BLaER1 (cell line): ENCODE data around the gene TGM5.
A peak's percentile ranks its signal among the peaks of the same experiment; 100 is the strongest.
"Not testable (repeated sequence)": the region's sequence is repeated elsewhere in the genome, so short reads cannot be mapped to it uniquely, and the experiment has no call there.

Experiments
- H3K27ac ChIP-seq: shearing (Covaris generic); formaldehyde crosslinking; 2 replicates; pipeline ENCODE4 v1.8.1; 2022
- H3K27me3 ChIP-seq: shearing (Covaris generic); formaldehyde crosslinking; 2 replicates; pipeline ENCODE4 v1.8.1; 2022
- H3K36me3 ChIP-seq: shearing (Covaris generic); formaldehyde crosslinking; 2 replicates; pipeline ENCODE4 v1.8.1; 2022
- H3K4me1 ChIP-seq: shearing (Covaris generic); formaldehyde crosslinking; 2 replicates; pipeline ENCODE4 v1.8.1; 2022
- H3K4me2 ChIP-seq: shearing (Covaris generic); formaldehyde crosslinking; 2 replicates; pipeline ENCODE4 v1.8.1; 2022
- H3K4me3 ChIP-seq: shearing (Covaris generic); formaldehyde crosslinking; 2 replicates; pipeline ENCODE4 v1.8.1; 2022
- H3K9ac ChIP-seq: shearing (Covaris generic); formaldehyde crosslinking; 2 replicates; pipeline ENCODE4 v1.8.1; 2022
- H3K9me3 ChIP-seq: shearing (Covaris generic); formaldehyde crosslinking; 2 replicates; pipeline ENCODE4 v1.8.1; 2022
- H4K20me1 ChIP-seq: shearing (Covaris generic); formaldehyde crosslinking; 2 replicates; pipeline ENCODE4 v1.8.1; 2022
- Cebpa-rat ChIP-seq: shearing (Covaris generic); IDR thresholded peaks from 2 replicates; pipeline ENCODE4 v1.8.1; 2022

Gene TGM5

GRCh38 chr15:43210807-43211206, 55.9 kb downstream of the TGM5 start:
- H3K4me1 ChIP-seq = peaks cover 13% of the 10 kb centered on the region
- H3K4me3 ChIP-seq = no peak overlapping the region
- no peak overlapping the region for H3K9ac ChIP-seq
- H4K20me1 ChIP-seq = no peaks in the 10 kb centered on the region
- no peak for TF ChIP-seq Cebpa-rat
- H3K4me2 ChIP-seq = no peak overlapping the region
- no peaks in the 10 kb centered on the region for H3K36me3 ChIP-seq
- H3K27me3 ChIP-seq = no peaks in the 10 kb centered on the region
- H3K27ac ChIP-seq = no peak overlapping the region
- no peaks in the 10 kb centered on the region for H3K9me3 ChIP-seq

DNA sequence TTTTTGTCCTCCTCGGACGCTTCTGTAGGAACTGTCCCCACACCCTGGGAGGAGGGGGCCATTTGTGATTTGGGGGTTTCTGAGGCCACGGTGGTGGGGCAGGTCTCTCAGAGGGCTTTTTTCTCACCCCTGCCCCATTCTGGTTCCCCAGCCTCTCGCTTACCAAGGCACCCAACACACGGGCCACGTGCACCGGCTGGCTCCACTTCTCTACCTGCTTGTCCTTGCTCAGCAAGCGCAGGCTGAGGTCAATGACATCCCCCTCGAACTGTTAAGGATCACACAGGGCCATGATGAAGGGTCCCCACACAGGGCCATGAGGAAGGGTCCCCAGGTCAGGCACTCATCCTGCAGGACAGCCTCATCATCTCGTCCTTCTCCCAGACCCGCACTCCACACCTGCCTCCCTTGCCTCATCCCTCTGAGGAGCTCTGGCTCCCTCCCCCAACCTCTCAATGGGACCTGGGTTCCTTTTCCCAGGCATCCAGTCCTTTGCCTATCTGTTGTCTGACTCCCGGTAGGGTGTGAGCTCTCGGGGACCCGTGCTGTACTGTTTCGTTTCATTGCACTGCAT, 56.5 kb downstream of the TGM5 start:
- Histone ChIP-seq H4K20me1 (no peaks in the 10 kb centered on the region), H3K4me2 (no peak overlapping the region), H3K9me3 (no peaks in the 10 kb centered on the region), H3K9ac (no peak overlapping the region), H3K4me1 (peaks cover 13% of the 10 kb centered on the region), H3K4me3 (no peak overlapping the region), H3K27ac (no peak overlapping the region), H3K36me3 (no peaks in the 10 kb centered on the region), H3K27me3 (no peaks in the 10 kb centered on the region)
- no peak for TF ChIP-seq Cebpa-rat

DNA sequence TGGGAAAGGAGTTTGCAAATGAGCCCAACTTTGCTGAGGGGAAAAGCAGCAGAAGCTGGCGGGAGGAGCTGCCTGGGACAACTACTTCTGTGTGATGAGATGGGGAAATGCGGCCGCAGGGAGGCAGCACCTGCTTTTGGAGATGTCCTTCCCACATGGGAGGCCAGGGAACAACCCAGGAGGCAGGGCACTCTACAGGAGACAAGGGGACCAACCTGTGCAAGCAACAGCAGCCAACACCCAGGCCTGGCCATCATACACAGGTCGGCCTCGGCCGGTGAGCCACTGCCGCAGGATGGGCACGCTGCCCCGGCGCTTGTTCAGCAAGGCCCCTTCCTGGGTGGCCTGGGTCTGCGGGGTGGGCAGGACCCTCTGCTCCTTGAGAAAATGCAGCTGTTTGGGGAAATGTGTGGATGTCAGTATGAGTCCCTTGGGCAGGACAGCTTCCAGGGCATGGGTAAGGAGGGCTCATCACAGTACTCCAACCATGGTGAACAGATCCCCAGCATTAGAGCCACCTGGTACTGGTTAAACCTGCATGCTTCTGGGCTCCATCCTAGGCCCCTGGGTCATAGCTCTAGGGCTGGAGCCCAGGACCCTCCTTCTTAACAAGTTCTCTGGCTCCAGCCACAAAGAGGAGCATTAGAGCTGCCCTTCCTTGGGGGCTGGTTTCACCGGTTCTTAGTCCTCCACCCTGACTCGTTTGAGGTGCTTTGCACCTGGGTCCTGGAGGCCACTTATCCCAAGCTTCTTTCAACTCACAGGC, 57.5 kb downstream of the TGM5 start:
- Histone ChIP-seq H3K4me2 (no peak overlapping the region), H3K9me3 (no peaks in the 10 kb centered on the region), H4K20me1 (no peaks in the 10 kb centered on the region), H3K4me1 (peaks cover 13% of the 10 kb centered on the region), H3K27ac (no peak overlapping the region), H3K4me3 (no peak overlapping the region), H3K36me3 (no peaks in the 10 kb centered on the region), H3K27me3 (no peaks in the 10 kb centered on the region), H3K9ac (no peak overlapping the region)
- TF ChIP-seq Cebpa-rat = no peak

- Histone ChIP-seq H3K4me1 (peaks cover 13% of the 10 kb centered on the region), H3K27me3 (no peaks in the 10 kb centered on the region), H3K36me3 (no peaks in the 10 kb centered on the region), H3K4me2 (peak overlapping the region; percentile 53), H3K9me3 (no peaks in the 10 kb centered on the region), H3K27ac (no peak overlapping the region), H3K4me3 (no peak overlapping the region), H4K20me1 (no peaks in the 10 kb centered on the region), H3K9ac (no peak overlapping the region)
- TF ChIP-seq Cebpa-rat = no peak
Measured at GRCh38 chr15:43208052-43209002, 58.4 kb downstream of the TGM5 start.

DNA sequence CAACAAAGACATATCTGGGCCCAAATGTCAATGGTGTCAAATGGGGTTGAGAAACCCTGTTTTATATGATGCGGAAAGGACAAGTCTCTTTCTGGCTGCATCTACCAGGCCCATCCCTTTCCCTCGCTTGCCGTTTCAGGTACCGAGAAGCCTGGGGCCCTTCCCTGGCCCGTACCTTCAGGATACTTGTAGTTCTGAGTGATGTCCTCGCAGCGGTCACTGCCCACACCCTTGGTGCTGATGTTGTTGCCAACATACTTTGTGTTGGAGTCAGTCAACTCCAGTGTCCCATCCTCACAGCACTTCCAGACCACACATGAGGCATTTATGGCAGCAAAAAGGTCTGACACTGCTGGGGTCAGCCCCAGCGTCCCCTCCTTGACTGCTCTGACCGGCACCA, 59.7 kb downstream of the TGM5 start:
- Histone ChIP-seq H3K4me2 (no peak overlapping the region), H4K20me1 (no peaks in the 10 kb centered on the region), H3K27ac (no peak overlapping the region), H3K36me3 (no peaks in the 10 kb centered on the region), H3K9ac (no peak overlapping the region), H3K27me3 (no peaks in the 10 kb centered on the region), H3K9me3 (no peaks in the 10 kb centered on the region), H3K4me1 (peaks cover 13% of the 10 kb centered on the region), H3K4me3 (no peak overlapping the region)
- TF ChIP-seq Cebpa-rat = no peak

GRCh38 chr15:43206054-43206453, 60.7 kb downstream of the TGM5 start:
- Histone ChIP-seq H4K20me1 (no peaks in the 10 kb centered on the region), H3K9me3 (no peaks in the 10 kb centered on the region), H3K9ac (no peak overlapping the region), H3K4me2 (no peak overlapping the region), H3K36me3 (no peaks in the 10 kb centered on the region), H3K27me3 (no peaks in the 10 kb centered on the region), H3K27ac (no peak overlapping the region), H3K4me3 (no peak overlapping the region), H3K4me1 (peaks cover 13% of the 10 kb centered on the region)
- no peak for TF ChIP-seq Cebpa-rat

- H3K9ac ChIP-seq = no peak overlapping the region
- H3K4me1 ChIP-seq = peaks cover 18% of the 10 kb centered on the region
- H3K4me2 ChIP-seq = no peak overlapping the region
- H3K27ac ChIP-seq = no peak overlapping the region
- TF ChIP-seq Cebpa-rat = no peak
- H3K27me3 ChIP-seq = no peaks in the 10 kb centered on the region
- H3K36me3 ChIP-seq = peaks cover 3% of the 10 kb centered on the region; the same call in 1 of the 2 replicates
- peaks cover 9% of the 10 kb centered on the region for H3K9me3 ChIP-seq
- H4K20me1 ChIP-seq = no peaks in the 10 kb centered on the region
- H3K4me3 ChIP-seq = no peak overlapping the region
Measured at GRCh38 chr15:43204016-43204901, 62.5 kb downstream of the TGM5 start.

DNA sequence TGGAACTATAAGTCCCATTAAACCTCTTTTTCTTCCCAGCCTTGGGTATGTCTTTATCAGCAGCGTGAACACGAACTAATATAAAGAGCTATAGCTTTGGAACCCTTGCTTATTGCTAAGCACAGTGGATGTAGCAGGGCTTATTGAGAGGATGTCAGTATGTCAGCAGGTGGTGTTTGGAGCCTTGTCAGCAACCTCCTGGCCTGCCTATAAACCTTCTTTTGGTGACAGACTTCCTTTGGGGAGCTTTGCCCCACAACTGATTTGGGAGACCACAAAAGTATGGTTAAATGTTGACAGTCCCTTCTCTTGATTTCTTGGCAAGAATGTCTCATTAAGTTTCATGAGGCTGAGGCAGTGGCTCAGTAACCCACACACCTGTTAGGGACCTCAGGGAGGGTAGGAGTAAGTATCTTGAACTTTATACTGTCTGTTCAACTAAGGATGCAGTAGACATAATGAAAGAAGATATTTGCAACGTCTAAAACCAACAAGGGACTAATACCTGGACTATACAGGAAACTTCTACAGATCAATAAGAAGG, 66.7 kb downstream of the TGM5 start:
- Histone ChIP-seq H3K4me3 (no peak overlapping the region), H3K36me3 (peaks cover 43% of the 10 kb centered on the region), H4K20me1 (no peaks in the 10 kb centered on the region), H3K27me3 (no peaks in the 10 kb centered on the region), H3K9me3 (peaks cover 36% of the 10 kb centered on the region), H3K9ac (no peak overlapping the region), H3K4me2 (no peak overlapping the region), H3K27ac (no peak overlapping the region), H3K4me1 (peaks cover 11% of the 10 kb centered on the region)
- no peak for TF ChIP-seq Cebpa-rat

GRCh38 chr15:43198992-43199391, 67.7 kb downstream of the TGM5 start:
- Histone ChIP-seq H3K4me2 (no peak overlapping the region), H3K36me3 (peaks cover 52% of the 10 kb centered on the region), H3K4me3 (no peak overlapping the region), H3K9ac (no peak overlapping the region), H3K4me1 (peaks cover 11% of the 10 kb centered on the region), H3K27ac (no peak overlapping the region), H3K27me3 (no peaks in the 10 kb centered on the region), H4K20me1 (no peaks in the 10 kb centered on the region), H3K9me3 (peaks cover 36% of the 10 kb centered on the region)
- TF ChIP-seq Cebpa-rat = no peak

DNA sequence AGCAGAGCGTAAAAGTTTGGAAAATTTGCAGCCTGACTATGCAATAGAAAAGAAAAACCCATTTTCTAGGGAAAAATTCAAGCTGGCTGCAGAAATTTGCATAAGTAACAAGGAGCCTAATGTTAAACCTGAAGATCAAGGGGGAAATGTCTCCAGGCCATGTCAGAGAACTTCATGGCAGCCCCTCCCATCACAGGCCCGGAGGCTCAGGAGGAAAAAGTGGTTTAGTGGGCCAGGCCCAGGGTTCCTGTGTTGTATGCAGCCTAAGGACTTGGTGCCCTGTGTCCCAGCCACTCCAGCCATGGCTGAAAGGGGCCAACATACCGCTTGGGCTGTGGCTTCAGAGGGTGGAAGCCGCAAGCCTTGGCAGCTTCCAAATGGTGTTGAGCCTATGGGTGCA, 68.2 kb downstream of the TGM5 start:
- H3K36me3 ChIP-seq = peaks cover 52% of the 10 kb centered on the region
- not testable (repeated sequence) for H3K4me2 ChIP-seq, H3K27me3 ChIP-seq, H3K9ac ChIP-seq, H3K27ac ChIP-seq, H4K20me1 ChIP-seq, H3K4me3 ChIP-seq
- H3K9me3 ChIP-seq = peaks cover 36% of the 10 kb centered on the region
- H3K4me1 ChIP-seq = peaks cover 11% of the 10 kb centered on the region

- not testable (repeated sequence) for H3K27ac ChIP-seq, H3K4me2 ChIP-seq, H3K4me3 ChIP-seq, H4K20me1 ChIP-seq, H3K9ac ChIP-seq, H3K27me3 ChIP-seq
- peaks cover 36% of the 10 kb centered on the region for H3K9me3 ChIP-seq
- H3K4me1 ChIP-seq = peaks cover 11% of the 10 kb centered on the region
- H3K36me3 ChIP-seq = peaks cover 59% of the 10 kb centered on the region
Measured at GRCh38 chr15:43197773-43198172, 69.0 kb downstream of the TGM5 start.
